Spinal cord (tissue), 10 donors: ENCODE data around the gene NEU3. TPM values are rescaled to one million over a fixed set of nuclear protein-coding genes. Genes with fewer than 3 reads are reported as not detected.
"Not testable (repeated sequence)": the region's sequence is repeated elsewhere in the genome, so short reads cannot be mapped to it uniquely, and the experiment has no call there.

Experiments
- DNase-seq, 6 donors: peaks; one replicate each; pipeline versions ENCODE4 v3.0.0 to v3.0.0-alpha.2; 2013 to 2015; ENCODE audit warnings: low spot score in 6 of 6, low read depth in 4 of 6
- H3K27ac ChIP-seq: one replicate; pipeline ENCODE4 v1.5.1; 2013; ENCODE audit warnings: low read depth, low read length, control low read depth
- H3K27me3 ChIP-seq: one replicate; pipeline ENCODE4 v1.6.1; 2013; ENCODE audit warnings: low read length; ENCODE audit not compliant: control insufficient read depth, insufficient read depth
- H3K36me3 ChIP-seq: one replicate; pipeline ENCODE4 v1.6.1; 2013; ENCODE audit warnings: low read length; ENCODE audit not compliant: control insufficient read depth, insufficient read depth
- H3K4me1 ChIP-seq: one replicate; pipeline ENCODE4 v1.6.1; 2013; ENCODE audit warnings: low read length; ENCODE audit not compliant: control insufficient read depth, insufficient read depth
- H3K4me3 ChIP-seq: one replicate; pipeline ENCODE4 v1.5.1; 2013; ENCODE audit warnings: low read depth, low read length, control low read depth
- H3K9me3 ChIP-seq: one replicate; pipeline ENCODE4 v1.6.1; 2013; ENCODE audit warnings: low read length; ENCODE audit not compliant: control insufficient read depth, insufficient read depth
- WGBS: methylation state at CpG from one replicate; pipeline ENCODE4 v1.1.5; 2013; ENCODE audit warnings: missing lambda C conversion rate; ENCODE audit not compliant: insufficient coverage; 5-methylcytosine and 5-hydroxymethylcytosine counted together
- polyA plus RNA-seq, 2 donors: library from polyadenylated mRNA; unstranded; fragments of 120-200 nt; gene quantifications; one replicate each; pipeline ENCODE4 v1.2.1, GENCODE V29; 2013; ENCODE audit not compliant: insufficient read length in 2 of 2
- total RNA-seq, 2 donors: library from RNA; depleted of rRNA in 1 of 2; stranded (reverse); fragments of 120-200 nt in 1 of 2; fragments of >200 nt in 1 of 2; gene quantifications; one replicate each; pipeline versions ENCODE4 v1.2.3 to v1.2.4, GENCODE V29; 2013 to 2014
- donor health status: healthy.

NEU3 gene
- total and polyA plus RNA-seq, 4 donors = 14.5 to 16.3 (median 14.7) TPM

- no peak for DNase-seq
- no peaks in the 10 kb centered on the region for H3K4me1 ChIP-seq
- WGBS = no CpG with 5 or more reads among the region's 4 CpGs
- no peaks in the 10 kb centered on the region for H3K36me3 ChIP-seq
- no peaks in the 10 kb centered on the region for H3K9me3 ChIP-seq
- H3K27ac ChIP-seq = no peak overlapping the region
- H3K4me3 ChIP-seq = no peak overlapping the region
- no peaks in the 10 kb centered on the region for H3K27me3 ChIP-seq
These were observed 58.5 kb downstream of the NEU3 start for GRCh38 chr11:75047191-75047590.

DNA sequence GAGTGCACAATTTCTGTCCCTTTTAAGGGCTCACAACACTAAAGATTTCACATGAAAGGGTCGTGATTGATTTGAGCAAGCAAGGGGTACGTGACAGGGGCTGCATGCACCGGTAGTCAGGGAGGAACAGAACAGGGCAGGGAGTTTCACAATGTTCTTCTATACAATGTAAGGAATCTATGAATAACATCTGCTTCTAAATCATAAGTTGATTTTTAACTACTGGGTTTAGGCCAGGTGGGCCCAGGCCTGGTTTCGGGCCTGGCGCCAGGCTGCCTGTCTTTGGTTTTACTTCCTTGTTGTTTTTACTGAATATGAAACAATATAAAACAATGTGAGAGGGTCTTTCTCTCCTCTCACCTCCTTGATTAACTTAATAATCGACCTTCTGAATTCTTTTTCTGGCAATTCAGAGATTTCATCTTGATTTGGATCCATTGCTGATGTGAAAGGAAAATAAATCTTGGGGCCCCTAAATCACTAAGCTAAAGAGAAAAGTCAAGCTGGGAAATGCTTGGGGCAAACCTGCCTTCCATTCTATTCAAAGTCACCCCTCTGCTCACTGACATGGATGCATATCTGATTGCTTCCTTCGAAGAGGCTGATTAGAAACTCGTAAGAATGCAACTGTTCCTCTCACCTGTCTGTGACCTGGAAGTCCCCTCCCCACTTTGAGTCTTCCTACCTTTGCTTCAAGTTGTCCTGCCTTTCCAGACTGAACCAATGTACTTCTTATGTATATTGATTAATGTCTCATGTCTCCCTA, 61.0 kb downstream of the NEU3 start:
- not testable (repeated sequence) for H3K27ac ChIP-seq, H3K36me3 ChIP-seq, H3K4me3 ChIP-seq, H3K27me3 ChIP-seq, H3K9me3 ChIP-seq, DNase-seq, H3K4me1 ChIP-seq
- WGBS = 60% methylated on average over 2 of the region's 8 CpGs

DNA sequence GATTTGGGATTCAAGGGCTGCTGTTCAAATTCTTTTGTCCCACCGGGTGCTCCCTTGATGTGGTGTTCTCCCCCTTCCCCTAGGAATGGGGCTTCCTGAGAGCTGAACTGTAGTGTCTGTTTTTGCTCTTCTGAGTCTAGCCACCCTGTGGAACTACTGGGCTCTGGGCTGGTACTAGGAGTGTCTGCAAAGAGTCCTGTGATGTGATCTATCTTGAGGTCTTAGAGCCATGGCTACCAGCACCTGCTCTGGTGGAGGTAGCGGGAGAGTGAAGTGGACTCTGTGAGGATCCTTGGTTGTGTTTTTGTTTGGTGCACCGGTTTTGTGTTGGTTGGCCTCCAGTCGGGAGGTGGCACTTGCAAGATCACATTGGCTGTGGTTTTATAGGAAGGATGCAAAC, 61.8 kb downstream of the NEU3 start:
- no peak overlapping the region for H3K27ac ChIP-seq
- no peaks in the 10 kb centered on the region for H3K36me3 ChIP-seq
- 90% methylated on average over 3 of the region's 4 CpGs for WGBS
- H3K4me3 ChIP-seq = no peak overlapping the region
- DNase-seq = no peak
- no peaks in the 10 kb centered on the region for H3K4me1 ChIP-seq
- no peaks in the 10 kb centered on the region for H3K27me3 ChIP-seq
- peaks cover 2% of the 10 kb centered on the region for H3K9me3 ChIP-seq

DNA sequence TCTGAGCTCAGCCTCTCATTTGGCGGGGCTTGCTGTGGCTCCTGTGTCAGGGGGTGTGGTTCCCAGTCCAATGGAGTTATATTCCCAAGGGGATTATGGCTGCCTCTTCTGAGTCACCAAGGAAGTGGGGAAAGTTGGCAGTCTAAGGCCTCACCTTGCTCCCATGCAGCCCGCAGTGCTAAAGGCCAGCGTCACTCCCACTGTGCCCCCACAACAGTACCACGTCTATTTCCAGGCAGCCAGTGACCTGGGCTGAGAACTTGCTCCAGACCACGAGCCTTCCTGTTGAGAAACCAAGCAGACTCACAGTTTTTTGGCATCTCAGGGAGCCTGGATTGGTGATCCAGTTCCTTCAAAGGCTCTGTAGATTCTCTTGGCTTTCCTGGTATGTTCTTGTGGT, 62.3 kb downstream of the NEU3 start:
- Histone ChIP-seq H3K27me3 (no peaks in the 10 kb centered on the region), H3K4me1 (no peaks in the 10 kb centered on the region), H3K36me3 (no peaks in the 10 kb centered on the region), H3K4me3 (no peak overlapping the region), H3K27ac (no peak overlapping the region), H3K9me3 (peaks cover 2% of the 10 kb centered on the region)
- no peak for DNase-seq
- 75% methylated on average over 5 of the region's 5 CpGs for WGBS

DNA sequence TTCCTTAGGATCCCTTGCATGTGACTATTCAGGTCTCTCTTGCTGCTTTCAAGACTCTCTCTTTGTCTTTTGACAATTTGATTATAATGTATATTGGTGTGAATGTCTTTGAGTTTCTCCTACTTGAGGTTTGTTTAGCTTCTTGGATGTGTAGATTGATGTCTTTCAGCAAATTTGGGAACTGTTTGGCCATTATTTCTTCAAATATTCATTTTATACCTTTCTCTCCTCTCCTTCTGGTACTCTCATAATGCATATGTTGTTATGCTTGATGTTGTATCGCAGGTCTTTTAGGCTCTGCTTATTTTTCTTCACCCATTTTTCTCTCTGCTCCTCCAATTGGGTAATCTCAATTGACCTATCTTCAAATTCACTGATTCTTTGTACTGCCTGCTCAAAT, 63.7 kb downstream of the NEU3 start:
- DNase-seq = no peak
- no peak overlapping the region for H3K27ac ChIP-seq
- H3K9me3 ChIP-seq = peaks cover 2% of the 10 kb centered on the region
- no peaks in the 10 kb centered on the region for H3K36me3 ChIP-seq
- no peaks in the 10 kb centered on the region for H3K4me1 ChIP-seq
- H3K27me3 ChIP-seq = no peaks in the 10 kb centered on the region
- WGBS = no CpG with 5 or more reads among the region's 1 CpG
- no peak overlapping the region for H3K4me3 ChIP-seq

DNA sequence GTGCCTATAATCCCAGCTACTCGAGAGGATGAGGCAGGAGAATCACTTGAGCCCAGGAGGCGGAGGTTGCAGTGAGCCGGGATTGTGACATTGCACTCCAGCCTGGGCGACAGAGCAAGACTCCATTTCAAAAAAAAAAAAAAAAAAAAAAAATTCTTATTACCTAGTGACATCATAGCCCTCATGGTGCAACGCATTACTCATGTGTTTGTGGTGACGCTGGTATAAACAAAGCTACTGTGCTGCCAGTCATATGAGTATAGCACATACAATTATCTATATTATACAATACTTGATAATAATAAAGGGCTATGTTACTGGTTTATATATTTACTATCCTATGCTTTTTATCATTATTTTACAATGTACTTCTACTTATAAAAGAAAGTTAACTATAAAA, 66.8 kb downstream of the NEU3 start:
- Histone ChIP-seq H3K4me1 (no peaks in the 10 kb centered on the region), H3K4me3 (no peak overlapping the region), H3K27ac (no peak overlapping the region), H3K27me3 (no peaks in the 10 kb centered on the region), H3K9me3 (peaks cover 2% of the 10 kb centered on the region), H3K36me3 (no peaks in the 10 kb centered on the region)
- no peak for DNase-seq
- 100% methylated on average over 2 of the region's 6 CpGs for WGBS

DNA sequence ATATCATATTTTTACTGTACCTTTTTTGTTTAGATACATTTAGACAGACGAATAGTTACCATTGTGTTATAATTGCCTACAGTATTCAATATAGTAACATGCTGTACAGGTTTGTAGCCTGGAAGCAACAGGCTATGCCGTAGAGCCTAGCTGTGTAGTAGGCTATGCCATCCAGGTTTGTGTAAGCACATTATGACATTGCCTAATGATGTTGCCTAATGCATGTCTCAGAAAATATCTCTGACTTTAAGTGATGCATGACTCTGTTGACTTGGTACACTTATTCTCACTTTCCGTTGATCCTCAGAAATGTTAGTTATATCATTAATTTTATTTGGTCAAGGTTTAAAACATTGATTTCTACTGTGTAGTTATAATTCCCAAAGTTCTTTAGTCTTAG, 68.1 kb downstream of the NEU3 start:
- H3K9me3 ChIP-seq = peaks cover 2% of the 10 kb centered on the region
- H3K36me3 ChIP-seq = no peaks in the 10 kb centered on the region
- WGBS = 100% methylated on average over 1 of the region's 3 CpGs
- DNase-seq = no peak
- H3K4me3 ChIP-seq = no peak overlapping the region
- no peak overlapping the region for H3K27ac ChIP-seq
- no peaks in the 10 kb centered on the region for H3K4me1 ChIP-seq
- no peaks in the 10 kb centered on the region for H3K27me3 ChIP-seq

GRCh38 chr11:75059299-75059698, 70.6 kb downstream of the NEU3 start:
- H3K9me3 ChIP-seq = no peaks in the 10 kb centered on the region
- no peaks in the 10 kb centered on the region for H3K4me1 ChIP-seq
- H3K27ac ChIP-seq = no peak overlapping the region
- H3K36me3 ChIP-seq = no peaks in the 10 kb centered on the region
- no peak overlapping the region for H3K4me3 ChIP-seq
- DNase-seq = no peak
- no peaks in the 10 kb centered on the region for H3K27me3 ChIP-seq

GRCh38 chr11:75063741-75064314, 75.1 kb downstream of the NEU3 start:
- WGBS = 61% methylated on average over 2 of the region's 3 CpGs

GRCh38 chr11:75066061-75066460, 77.3 kb downstream of the NEU3 start:
- H3K36me3 ChIP-seq = no peaks in the 10 kb centered on the region
- DNase-seq = no peak
- no peaks in the 10 kb centered on the region for H3K27me3 ChIP-seq
- no peaks in the 10 kb centered on the region for H3K4me1 ChIP-seq
- no peaks in the 10 kb centered on the region for H3K9me3 ChIP-seq
- WGBS = 71% methylated on average over 4 of the region's 7 CpGs
- no peak overlapping the region for H3K4me3 ChIP-seq
- H3K27ac ChIP-seq = no peak overlapping the region

More at GRCh38 chr11:75063741-75064314, 75.1 kb downstream of the NEU3 start:
- Histone ChIP-seq H3K9me3 (no peaks in the 10 kb centered on the region), H3K4me3 (no peak overlapping the region), H3K36me3 (no peaks in the 10 kb centered on the region), H3K27ac (no peak overlapping the region), H3K4me1 (no peaks in the 10 kb centered on the region), H3K27me3 (no peaks in the 10 kb centered on the region)
- DNase-seq = no peak
